ENCODE results near the gene GRM8.

GRCh38 chr7:126715076-126715475 is 537.7 kb downstream of the GRM8 start:
- TF ChIP-seq POLR2AphosphoS5 (IDR thresholded peaks at IDR 0.05; ENCODE audit: low read depth, low read length), result no peak
- TF ChIP-seq POLR2A (IDR thresholded peaks at IDR 0.05; ENCODE audit: low read depth, low read length), result no peak

Data from GM12892 (cell line).